IMR-90 (cell line): ENCODE results near the gene RPL41.
"Not testable (repeated sequence)": the region's sequence is repeated elsewhere in the genome, so short reads cannot be mapped to it uniquely, and the experiment has no call there.

Experiments
- CTCF ChIP-seq: conservative IDR thresholded peaks from 2 replicates; pipeline ENCODE4 v1.5.1; 2012; ENCODE audit warnings: mild to moderate bottlenecking, low read depth, low read length, improper control_type of control experiment
- POLR2A ChIP-seq: IDR thresholded peaks from 2 replicates; pipeline ENCODE4 v1.6.1; 2012; ENCODE audit warnings: mild to moderate bottlenecking, low read depth, low read length
- RCOR1 ChIP-seq: IDR thresholded peaks from 2 replicates; pipeline ENCODE4 v1.6.1; 2012; ENCODE audit warnings: mild to moderate bottlenecking, low read length, improper control_type of control experiment; ENCODE audit not compliant: insufficient replicate concordance

- not testable (repeated sequence) for TF ChIP-seq CTCF, POLR2A, RCOR1
Measured at GRCh38 chr12:56156464-56157200, 40.2 kb downstream of the RPL41 start.
